Fibroblast of pulmonary artery (primary cell): ENCODE results near the gene TMEM260.
"Not testable (repeated sequence)": the region's sequence is repeated elsewhere in the genome, so short reads cannot be mapped to it uniquely, and the experiment has no call there.

ENCODE experiments used
- DNase-seq: peaks from one replicate; pipeline ENCODE4 v3.0.0-alpha.2; 2010; ENCODE audit warnings: low read depth
- H3K4me3 ChIP-seq: replicated peaks from 2 replicates; pipeline ENCODE4 v1.5.1; 2011; ENCODE audit warnings: low read depth, mild to moderate bottlenecking, control low read depth, low read length, moderate library complexity
- CTCF ChIP-seq: IDR thresholded peaks from 2 replicates; pipeline ENCODE4 v1.5.1; 2011; ENCODE audit warnings: mild to moderate bottlenecking, control low read depth, low read length, inconsistent platforms; ENCODE audit errors: missing control alignments

TMEM260 gene

GRCh38 chr14:56594428-56594827, 14.8 kb downstream of the TMEM260 start:
- H3K4me3 ChIP-seq: no peak overlapping the region
- no peak for TF ChIP-seq CTCF
- DNase-seq: no peak

- no peak for DNase-seq
- TF ChIP-seq CTCF: no peak
- H3K4me3 ChIP-seq: no peak overlapping the region
Measured at GRCh38 chr14:56598519-56598918, 18.9 kb downstream of the TMEM260 start.

GRCh38 chr14:56603648-56604047, 24.1 kb downstream of the TMEM260 start:
- H3K4me3 ChIP-seq: no peak overlapping the region
- DNase-seq: no peak
- TF ChIP-seq CTCF: no peak

GRCh38 chr14:56608689-56609088, 29.1 kb downstream of the TMEM260 start:
- no peak for DNase-seq
- TF ChIP-seq CTCF: no peak
- no peak overlapping the region for H3K4me3 ChIP-seq

DNA sequence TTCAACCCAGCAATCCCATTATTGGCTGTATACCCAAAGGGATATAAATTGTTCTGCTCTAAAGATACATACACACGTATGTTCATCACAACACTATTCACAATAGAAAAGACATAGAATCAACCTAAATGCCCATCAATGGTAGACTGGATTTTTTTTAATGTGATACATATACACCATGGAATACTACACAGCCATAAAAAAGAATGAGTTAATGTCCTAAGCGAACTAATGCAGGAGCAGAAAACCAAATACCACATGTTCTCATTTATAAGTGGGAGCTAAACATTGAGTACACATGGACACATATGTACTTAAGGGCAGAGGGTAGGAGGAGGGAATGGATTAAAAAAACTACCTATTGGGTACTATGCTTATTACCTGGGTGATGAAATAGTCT, 32.1 kb downstream of the TMEM260 start:
- DNase-seq, H3K4me3 ChIP-seq: not testable (repeated sequence)

DNA sequence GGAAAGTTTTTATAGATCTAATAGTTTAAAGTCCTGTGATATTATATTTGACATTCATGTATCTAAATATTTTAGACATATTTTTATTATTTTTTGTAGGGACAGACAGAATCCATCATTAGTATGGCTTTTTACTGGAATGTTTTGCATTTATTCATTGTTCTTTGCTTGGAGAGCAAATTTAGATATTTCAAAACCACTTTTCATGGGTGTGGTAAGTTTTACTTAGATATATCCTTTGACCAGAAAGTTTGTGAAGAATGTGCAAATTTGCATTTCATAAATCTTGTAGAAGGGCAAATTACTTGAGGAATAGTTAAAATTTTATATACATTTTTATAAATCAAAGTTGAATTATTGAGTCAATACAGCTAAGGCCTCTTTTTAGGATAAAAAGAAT, 37.5 kb downstream of the TMEM260 start:
- TF ChIP-seq CTCF: no peak
- H3K4me3 ChIP-seq: no peak overlapping the region
- DNase-seq: no peak

GRCh38 chr14:56630707-56631106, 51.1 kb downstream of the TMEM260 start:
- DNase-seq: peak; percentile 18
- TF ChIP-seq CTCF: no peak
- H3K4me3 ChIP-seq: no peak overlapping the region

DNA sequence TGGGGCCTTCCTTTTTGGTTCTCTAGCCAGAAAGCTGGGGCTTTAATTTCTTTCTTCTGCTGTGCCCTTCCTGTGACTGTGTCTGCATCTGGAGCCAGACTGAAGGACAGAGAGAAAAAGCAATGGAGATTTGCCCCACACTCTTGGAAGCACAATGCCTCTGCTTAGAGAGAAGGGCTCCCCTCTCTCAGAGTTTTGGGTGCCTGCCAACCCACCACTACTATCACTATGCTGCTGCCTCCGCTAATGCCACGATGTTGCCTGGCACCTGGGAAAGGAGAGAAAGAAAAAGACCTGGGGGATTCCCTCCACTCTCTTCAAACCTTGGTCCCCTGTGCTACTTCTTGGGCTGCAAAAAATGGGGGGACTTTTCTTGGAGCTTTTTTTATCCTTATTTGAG, 52.6 kb downstream of the TMEM260 start:
- no peak for TF ChIP-seq CTCF
- no peak overlapping the region for H3K4me3 ChIP-seq
- DNase-seq: no peak
